ENCODE data around the gene SLC49A3.

DNA sequence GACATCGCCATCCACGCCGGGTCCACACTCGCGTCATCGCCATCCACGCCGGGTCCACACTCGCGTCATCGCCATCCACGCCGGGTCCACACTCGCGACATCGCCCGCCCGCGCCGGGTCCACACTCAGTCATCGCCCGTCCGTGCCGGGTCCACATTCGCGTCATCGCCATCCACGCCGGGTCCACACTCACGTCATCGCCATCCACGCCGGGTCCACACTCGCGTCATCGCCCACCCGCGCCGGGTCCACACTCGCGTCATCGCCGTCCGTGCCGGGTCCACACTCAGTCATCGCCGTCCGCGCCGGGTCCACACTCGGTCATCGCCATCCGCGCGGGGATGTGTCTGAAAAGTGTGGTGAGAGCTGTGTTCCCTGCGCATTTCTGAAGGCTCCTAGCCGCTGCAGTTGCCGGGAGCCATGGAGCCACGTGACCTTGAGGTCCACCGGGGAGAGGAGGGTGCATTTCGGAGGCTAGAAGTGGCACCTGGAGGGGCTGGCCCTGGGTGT is 34.0 kb upstream of the SLC49A3 start:
- TF ChIP-seq, protein P1, sequence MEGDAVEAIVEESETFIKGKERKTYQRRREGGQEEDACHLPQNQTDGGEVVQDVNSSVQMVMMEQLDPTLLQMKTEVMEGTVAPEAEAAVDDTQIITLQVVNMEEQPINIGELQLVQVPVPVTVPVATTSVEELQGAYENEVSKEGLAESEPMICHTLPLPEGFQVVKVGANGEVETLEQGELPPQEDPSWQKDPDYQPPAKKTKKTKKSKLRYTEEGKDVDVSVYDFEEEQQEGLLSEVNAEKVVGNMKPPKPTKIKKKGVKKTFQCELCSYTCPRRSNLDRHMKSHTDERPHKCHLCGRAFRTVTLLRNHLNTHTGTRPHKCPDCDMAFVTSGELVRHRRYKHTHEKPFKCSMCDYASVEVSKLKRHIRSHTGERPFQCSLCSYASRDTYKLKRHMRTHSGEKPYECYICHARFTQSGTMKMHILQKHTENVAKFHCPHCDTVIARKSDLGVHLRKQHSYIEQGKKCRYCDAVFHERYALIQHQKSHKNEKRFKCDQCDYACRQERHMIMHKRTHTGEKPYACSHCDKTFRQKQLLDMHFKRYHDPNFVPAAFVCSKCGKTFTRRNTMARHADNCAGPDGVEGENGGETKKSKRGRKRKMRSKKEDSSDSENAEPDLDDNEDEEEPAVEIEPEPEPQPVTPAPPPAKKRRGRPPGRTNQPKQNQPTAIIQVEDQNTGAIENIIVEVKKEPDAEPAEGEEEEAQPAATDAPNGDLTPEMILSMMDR (IDR thresholded peaks at IDR 0.05) = no peak
- no peak for TF ChIP-seq POLR2A (IDR thresholded peaks at IDR 0.05)
